Lower leg skin (tissue), 4 donors: ENCODE measurements around the gene IGSF3. TPM values are rescaled to one million over a fixed set of nuclear protein-coding genes. Genes with fewer than 3 reads are reported as not detected.
A peak's percentile ranks its signal among the peaks of the same experiment; 100 is the strongest.

Experiments
- DNase-seq, 2 donors: peaks; one replicate each; pipeline ENCODE4 v3.0.0-alpha.2; 2019; ENCODE audit warnings: low spot score in 2 of 2
- H3K4me3 ChIP-seq: fragments of 200-600 bp; sonication (generic); 2 replicates; pipeline ENCODE4 v1.5.1; 2017; ENCODE audit warnings: mild to moderate bottlenecking, low read depth; ENCODE audit not compliant: poor library complexity, severe bottlenecking
- POLR2A ChIP-seq, 2 donors: fragments of 450-650 bp; IDR thresholded peaks; one replicate each; pipeline ENCODE4 v1.6.1; 2016 to 2017; ENCODE audit warnings: antibody characterized with exemption in 2 of 2, mild to moderate bottlenecking in 1 of 2, moderate library complexity in 1 of 2
- WGBS, 2 donors: methylation state at CpG; one replicate each; pipeline ENCODE4 v1.1.5; 2018; 5-methylcytosine and 5-hydroxymethylcytosine counted together
- intact Hi-C: fragments of 100-400 bp; cut with DNase I; formaldehyde crosslinking; loops from one replicate; pipeline ENCODE4 v1.15.0; 2023; ENCODE audit warnings: low total_unique reads
- total RNA-seq, 4 donors: library from RNA; depleted of rRNA; stranded (reverse); fragments of >200 nt; gene quantifications; one replicate each; pipeline ENCODE4 v1.1.0, GENCODE V29; 2016
- TF ChIP-seq, protein P1 (sequence below), 3 donors: fragments of 450-650 bp; IDR thresholded peaks; one replicate each; pipeline ENCODE4 v1.5.1; 2016; ENCODE audit warnings: antibody characterized with exemption in 3 of 3, mild to moderate bottlenecking in 3 of 3, moderate library complexity in 2 of 3

The IGSF3 gene
- total RNA-seq = 10 to 100 TPM; 51.1 to 61.0 (median 57.1) TPM

DNA sequence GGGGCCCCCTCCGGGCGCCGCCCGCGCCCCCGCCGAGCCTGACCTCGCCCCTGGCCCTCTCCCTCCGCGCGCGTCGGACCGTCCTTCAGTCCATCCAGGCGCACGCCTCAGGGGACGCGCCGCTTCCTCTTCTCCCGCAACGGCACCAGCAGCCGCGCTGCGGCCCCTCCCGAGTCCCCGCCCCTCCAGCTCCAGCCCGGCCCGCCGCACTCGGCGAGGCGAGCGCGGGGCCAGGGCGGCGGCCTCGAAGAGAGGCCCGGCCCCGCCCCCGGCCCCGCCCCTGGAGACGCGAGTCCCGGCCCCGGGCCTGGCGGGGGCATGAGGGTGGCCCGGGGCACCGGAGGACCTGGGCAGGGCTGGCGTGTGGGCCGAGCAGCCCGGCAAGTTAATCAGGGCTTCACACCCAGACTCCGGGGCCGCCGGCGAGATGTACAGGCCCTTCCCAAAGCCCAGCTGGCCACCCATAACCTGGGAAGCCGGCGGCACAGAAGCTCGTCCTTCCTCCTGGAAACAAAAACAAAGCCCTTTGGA, at the start of gene IGSF3:
IGSF3 (minus strand) TSS at position 159 of the 531 bp plus-strand sequence. CDS start 1,407 bp downstream, outside the sequence.
- WGBS, 2 donors = 1 to 3% methylated on average over 11 to 24 of the region's 58 CpGs
- peak; percentile 51 to 91 for DNase-seq
- intact Hi-C loops = no loop called here
- peak within 1 kb of the TSS; percentile 57 for H3K4me3 ChIP-seq
- no peak for TF ChIP-seq POLR2A (IDR thresholded peaks at IDR 0.05)
- TF ChIP-seq, protein P1, sequence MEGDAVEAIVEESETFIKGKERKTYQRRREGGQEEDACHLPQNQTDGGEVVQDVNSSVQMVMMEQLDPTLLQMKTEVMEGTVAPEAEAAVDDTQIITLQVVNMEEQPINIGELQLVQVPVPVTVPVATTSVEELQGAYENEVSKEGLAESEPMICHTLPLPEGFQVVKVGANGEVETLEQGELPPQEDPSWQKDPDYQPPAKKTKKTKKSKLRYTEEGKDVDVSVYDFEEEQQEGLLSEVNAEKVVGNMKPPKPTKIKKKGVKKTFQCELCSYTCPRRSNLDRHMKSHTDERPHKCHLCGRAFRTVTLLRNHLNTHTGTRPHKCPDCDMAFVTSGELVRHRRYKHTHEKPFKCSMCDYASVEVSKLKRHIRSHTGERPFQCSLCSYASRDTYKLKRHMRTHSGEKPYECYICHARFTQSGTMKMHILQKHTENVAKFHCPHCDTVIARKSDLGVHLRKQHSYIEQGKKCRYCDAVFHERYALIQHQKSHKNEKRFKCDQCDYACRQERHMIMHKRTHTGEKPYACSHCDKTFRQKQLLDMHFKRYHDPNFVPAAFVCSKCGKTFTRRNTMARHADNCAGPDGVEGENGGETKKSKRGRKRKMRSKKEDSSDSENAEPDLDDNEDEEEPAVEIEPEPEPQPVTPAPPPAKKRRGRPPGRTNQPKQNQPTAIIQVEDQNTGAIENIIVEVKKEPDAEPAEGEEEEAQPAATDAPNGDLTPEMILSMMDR (IDR thresholded peaks at IDR 0.05) = no peak

DNA sequence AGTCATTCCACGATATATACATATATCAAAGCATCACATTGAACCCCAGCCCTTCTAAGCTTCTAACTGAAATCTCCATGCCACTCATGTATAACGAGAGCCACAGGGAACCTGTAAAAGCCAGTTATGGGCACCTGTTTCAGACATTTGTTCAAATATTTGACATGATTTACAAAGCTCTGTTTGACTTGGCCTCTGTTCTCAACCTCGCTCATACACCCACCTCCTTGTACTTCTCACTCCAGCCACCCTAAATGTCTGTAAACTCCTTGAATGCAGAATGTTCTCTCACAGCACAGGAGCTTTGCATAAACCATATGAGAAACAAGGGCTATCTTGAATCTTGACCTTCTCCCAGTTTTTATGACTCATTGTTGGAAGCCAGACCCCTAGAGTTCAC, 49.8 kb upstream of the IGSF3 start:
- 84 to 91% methylated on average over 3 of the region's 3 CpGs for WGBS, 2 donors
- intact Hi-C loops = no loop called here
- no peak overlapping the region for H3K4me3 ChIP-seq
- no peak for TF ChIP-seq POLR2A (IDR thresholded peaks at IDR 0.05)
- TF ChIP-seq, protein P1 (IDR thresholded peaks at IDR 0.05) = no peak
- no peak for DNase-seq

DNA sequence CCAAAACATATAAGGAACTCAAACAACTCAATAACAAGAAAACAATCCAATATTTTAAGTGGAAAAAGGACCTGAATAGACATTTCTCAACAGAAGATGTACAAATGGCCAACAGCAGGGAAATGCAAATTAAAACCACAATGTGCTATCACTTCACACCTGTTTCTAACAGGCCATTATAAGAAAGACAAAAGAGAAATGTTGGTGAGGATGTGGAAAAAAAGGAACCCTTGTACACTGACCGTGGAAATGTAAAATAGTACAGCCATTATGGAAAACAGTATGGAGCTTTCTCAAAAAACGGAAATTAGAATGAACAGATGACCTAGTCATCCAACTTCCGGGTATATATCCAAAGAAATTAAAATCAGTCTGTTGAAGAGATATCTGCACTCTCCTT, 48.9 kb upstream of the IGSF3 start:
- DNase-seq = no peak
- intact Hi-C loops = no loop called here
- 85 to 87% methylated on average over 3 of the region's 3 CpGs for WGBS, 2 donors
- H3K4me3 ChIP-seq = no peak overlapping the region
- TF ChIP-seq, protein P1 (IDR thresholded peaks at IDR 0.05) = no peak
- TF ChIP-seq POLR2A (IDR thresholded peaks at IDR 0.05) = no peak

GRCh38 chr1:116713474-116713873, 45.9 kb upstream of the IGSF3 start:
- H3K4me3 ChIP-seq = no peak overlapping the region
- TF ChIP-seq, protein P1 (IDR thresholded peaks at IDR 0.05) = no peak
- TF ChIP-seq POLR2A (IDR thresholded peaks at IDR 0.05) = no peak
- DNase-seq = no peak
- WGBS, 2 donors = 87 to 97% methylated on average over 3 of the region's 3 CpGs
- intact Hi-C loops = no loop called here

DNA sequence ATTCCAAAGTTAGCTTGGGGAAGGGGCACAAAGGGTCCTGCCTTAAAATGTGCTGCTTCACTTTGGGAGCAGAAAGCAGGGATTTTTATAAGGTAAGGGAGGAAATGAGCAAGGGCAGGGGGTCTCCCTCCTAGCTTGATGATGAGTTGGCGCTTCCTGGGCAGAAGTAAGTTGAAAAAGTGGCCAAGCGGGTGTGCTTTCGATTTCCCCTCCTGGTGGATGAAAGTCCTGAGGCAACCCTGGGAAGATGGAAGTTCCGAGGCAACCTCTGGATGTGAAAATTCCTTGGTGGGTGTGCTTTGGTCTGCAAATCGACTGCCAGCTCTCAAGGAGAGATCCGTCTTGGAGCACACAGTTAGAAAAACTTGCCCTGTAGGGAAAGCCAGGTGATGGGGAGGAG, 45.0 kb upstream of the IGSF3 start:
- DNase-seq = no peak
- TF ChIP-seq, protein P1 (IDR thresholded peaks at IDR 0.05) = no peak
- no peak for TF ChIP-seq POLR2A (IDR thresholded peaks at IDR 0.05)
- intact Hi-C loops = no loop called here
- no peak overlapping the region for H3K4me3 ChIP-seq
- 67 to 75% methylated on average over 6 of the region's 6 CpGs for WGBS, 2 donors

GRCh38 chr1:116711263-116711840, 43.8 kb upstream of the IGSF3 start:
- intact Hi-C loops = no loop called here
- no peak for DNase-seq
- 62 to 64% methylated on average over 2 of the region's 2 CpGs for WGBS, 2 donors
- no peak overlapping the region for H3K4me3 ChIP-seq
- TF ChIP-seq, protein P1 (IDR thresholded peaks at IDR 0.05) = no peak
- no peak for TF ChIP-seq POLR2A (IDR thresholded peaks at IDR 0.05)
